CD8-positive, alpha-beta memory T cell (primary cell): ENCODE measurements around the gene ZG16B. TPM values are rescaled to one million over a fixed set of nuclear protein-coding genes. Genes with fewer than 3 reads are reported as not detected.

ENCODE experiments used
- CTCF ChIA-PET: fragments of 350-600 bp; sonication (Branson Sonifier 250); formaldehyde crosslinking; loops from one replicate; lab custom pipeline; 2021; ENCODE audit warnings: antibody characterized with exemption; lab: Charles Lee
- POLR2A ChIA-PET: fragments of 350-600 bp; sonication (Branson Sonifier 250); formaldehyde crosslinking; loops from one replicate; lab custom pipeline; 2021; ENCODE audit warnings: antibody characterized with exemption; lab: Charles Lee
- DNase-seq, 5 donors: peaks; one replicate each; pipeline versions ENCODE4 v3.0.0 to v3.0.0-alpha.2; 2020 to 2022; ENCODE audit warnings: mixed read lengths in 1 of 5
- H3K27ac ChIP-seq: one replicate; pipeline ENCODE4 v1.7.0; 2013; ENCODE audit warnings: low read depth, mild to moderate bottlenecking, low read length, moderate library complexity
- H3K27me3 ChIP-seq: 2 replicates; pipeline ENCODE4 v1.7.0; 2013; ENCODE audit warnings: low read length, mild to moderate bottlenecking; ENCODE audit not compliant: insufficient read depth, poor library complexity, severe bottlenecking
- H3K36me3 ChIP-seq: 2 replicates; pipeline ENCODE4 v1.7.0; 2013; ENCODE audit warnings: mild to moderate bottlenecking, low read length, moderate library complexity; ENCODE audit not compliant: insufficient read depth
- H3K4me1 ChIP-seq: 2 replicates; pipeline ENCODE4 v1.7.0; 2013; ENCODE audit warnings: mild to moderate bottlenecking, low read length, moderate library complexity; ENCODE audit not compliant: insufficient read depth
- H3K4me3 ChIP-seq: 2 replicates; pipeline ENCODE4 v1.7.0; 2013; ENCODE audit warnings: mild to moderate bottlenecking, low read length
- H3K9me3 ChIP-seq: 2 replicates; pipeline ENCODE4 v1.7.0; 2013; ENCODE audit warnings: mild to moderate bottlenecking, low read length
- H3K27ac Mint-ChIP-seq, 8 donors: one replicate each; pipeline ENCODE4 v1.8.0; 2020 to 2021; ENCODE audit warnings: mixed read lengths in 8 of 8, mild to moderate bottlenecking in 6 of 8, inconsistent platforms in 3 of 8, moderate library complexity in 3 of 8
- H3K27me3 Mint-ChIP-seq, 2 donors: one replicate each; pipeline ENCODE4 v1.8.0; 2020 to 2021; ENCODE audit warnings: mixed read lengths in 2 of 2, mild to moderate bottlenecking in 1 of 2, moderate library complexity in 1 of 2
- H3K36me3 Mint-ChIP-seq, 3 donors: one replicate each; pipeline ENCODE4 v1.8.0; 2020 to 2021; ENCODE audit warnings: mixed read lengths in 3 of 3, inconsistent platforms in 1 of 3, mild to moderate bottlenecking in 1 of 3
- H3K4me1 Mint-ChIP-seq, 3 donors: one replicate each; pipeline ENCODE4 v1.8.0; 2020 to 2021; ENCODE audit warnings: mixed read lengths in 3 of 3, inconsistent platforms in 1 of 3, mild to moderate bottlenecking in 1 of 3
- H3K4me3 Mint-ChIP-seq, 7 donors: one replicate each; pipeline ENCODE4 v1.8.0; 2020 to 2021; ENCODE audit warnings: mixed read lengths in 7 of 7, mild to moderate bottlenecking in 6 of 7, moderate library complexity in 4 of 7, inconsistent platforms in 2 of 7
- H3K9me3 Mint-ChIP-seq, 5 donors: one replicate each; pipeline ENCODE4 v1.8.0; 2020 to 2022; ENCODE audit warnings: mixed read lengths in 5 of 5, mild to moderate bottlenecking in 3 of 5, moderate library complexity in 2 of 5, inconsistent platforms in 1 of 5
- polyA plus RNA-seq: library from polyadenylated mRNA; unstranded; fragments of 300-500 nt; fragmentation: Illumina TruSeq; gene quantifications from one replicate; pipeline ENCODE4 v1.2.3, GENCODE V29; 2021
- total RNA-seq, 2 experiments: library from RNA; stranded (reverse); gene quantifications; one replicate each; pipeline ENCODE4 v1.2.3, GENCODE V29; 2021

The ZG16B gene
- total and polyA plus RNA-seq, 3 experiments from 2014 or later = 0.29 to 0.74 TPM; not detected in 1

- Histone ChIP-seq H3K4me1 (peaks cover 16% of the 10 kb centered on the region), H3K27ac (no peak overlapping the region), H3K36me3 (no peaks in the 10 kb centered on the region), H3K4me3 (no peak overlapping the region), H3K27me3 (no peaks in the 10 kb centered on the region), H3K9me3 (no peaks in the 10 kb centered on the region)
- Mint-ChIP-seq H3K27me3 (peaks cover 5 to 8% of the 10 kb centered on the region in 2 donors), H3K36me3 (peaks cover 0 to 13% (median 9%) of the 10 kb centered on the region in 3 donors), H3K9me3 (peaks cover 4 to 10% (median 7%) of the 10 kb centered on the region in 5 donors), H3K4me3 (no peak overlapping the region), H3K27ac (peak overlapping the region in 3 of 8 donors; percentile 17 to 51 (median 24)), H3K4me1 (peaks cover 4 to 12% (median 5%) of the 10 kb centered on the region in 3 donors)
- ChIA-PET CTCF (interaction anchor here (1.7 kb wide), 1 partner anchor 12 kb away, joined by 11 read pairs; no protein-coding TSS in a partner anchor), POLR2A (no interaction called here)
- DNase-seq = no peak
Observed at GRCh38 chr16:2855536-2855935, 25.4 kb downstream of the ZG16B start.

DNA sequence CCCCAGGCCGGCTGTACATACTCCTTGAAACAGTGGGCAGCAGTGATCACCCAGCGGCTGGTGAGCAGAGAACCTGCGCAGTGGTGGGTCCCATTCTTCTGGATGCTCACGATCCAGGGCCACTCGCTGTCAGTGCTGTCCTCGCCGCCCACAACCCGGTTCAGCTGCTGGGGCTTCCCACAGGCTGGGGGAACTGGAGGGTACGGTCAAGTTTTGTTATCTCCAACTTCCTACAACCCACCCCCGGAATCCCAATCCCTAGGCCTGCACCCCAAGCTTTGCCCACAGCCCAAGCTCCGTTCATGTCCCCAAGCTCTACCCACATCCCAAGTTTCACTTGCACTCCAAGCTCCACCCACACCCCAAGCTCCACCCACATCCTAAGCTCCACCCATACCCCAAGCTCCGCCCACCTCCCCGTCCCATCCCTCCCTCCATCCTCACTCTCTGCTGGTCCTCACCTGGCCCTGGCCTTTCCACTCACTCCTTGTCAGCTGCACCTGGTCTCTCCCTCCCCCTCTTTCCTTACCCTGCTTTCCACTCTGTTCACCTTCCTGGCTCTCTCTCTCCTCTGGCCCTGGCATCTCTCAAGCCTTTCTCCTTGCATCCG lies 26.1 kb downstream of the ZG16B start:
- Histone ChIP-seq H3K9me3 (no peaks in the 10 kb centered on the region), H3K36me3 (no peaks in the 10 kb centered on the region), H3K27ac (no peak overlapping the region), H3K4me3 (no peak overlapping the region), H3K27me3 (no peaks in the 10 kb centered on the region), H3K4me1 (peaks cover 16% of the 10 kb centered on the region)
- ChIA-PET CTCF (interaction anchor here (1.7 kb wide), 1 partner anchor 12 kb away, joined by 11 read pairs; no protein-coding TSS in a partner anchor), POLR2A (no interaction called here)
- peaks cover 4 to 12% (median 7%) of the 10 kb centered on the region in 5 donors for H3K9me3 Mint-ChIP-seq
- peaks cover 0 to 13% (median 9%) of the 10 kb centered on the region in 3 donors for H3K36me3 Mint-ChIP-seq
- peak overlapping the region in 6 of 8 donors; percentile 18 to 90 (median 58) for H3K27ac Mint-ChIP-seq
- H3K4me3 Mint-ChIP-seq = peak overlapping the region in 5 of 7 donors; percentile 19 to 64 (median 45)
- peaks cover 4 to 12% (median 5%) of the 10 kb centered on the region in 3 donors for H3K4me1 Mint-ChIP-seq
- DNase-seq = no peak
- H3K27me3 Mint-ChIP-seq = peaks cover 5 to 10% of the 10 kb centered on the region in 2 donors

DNA sequence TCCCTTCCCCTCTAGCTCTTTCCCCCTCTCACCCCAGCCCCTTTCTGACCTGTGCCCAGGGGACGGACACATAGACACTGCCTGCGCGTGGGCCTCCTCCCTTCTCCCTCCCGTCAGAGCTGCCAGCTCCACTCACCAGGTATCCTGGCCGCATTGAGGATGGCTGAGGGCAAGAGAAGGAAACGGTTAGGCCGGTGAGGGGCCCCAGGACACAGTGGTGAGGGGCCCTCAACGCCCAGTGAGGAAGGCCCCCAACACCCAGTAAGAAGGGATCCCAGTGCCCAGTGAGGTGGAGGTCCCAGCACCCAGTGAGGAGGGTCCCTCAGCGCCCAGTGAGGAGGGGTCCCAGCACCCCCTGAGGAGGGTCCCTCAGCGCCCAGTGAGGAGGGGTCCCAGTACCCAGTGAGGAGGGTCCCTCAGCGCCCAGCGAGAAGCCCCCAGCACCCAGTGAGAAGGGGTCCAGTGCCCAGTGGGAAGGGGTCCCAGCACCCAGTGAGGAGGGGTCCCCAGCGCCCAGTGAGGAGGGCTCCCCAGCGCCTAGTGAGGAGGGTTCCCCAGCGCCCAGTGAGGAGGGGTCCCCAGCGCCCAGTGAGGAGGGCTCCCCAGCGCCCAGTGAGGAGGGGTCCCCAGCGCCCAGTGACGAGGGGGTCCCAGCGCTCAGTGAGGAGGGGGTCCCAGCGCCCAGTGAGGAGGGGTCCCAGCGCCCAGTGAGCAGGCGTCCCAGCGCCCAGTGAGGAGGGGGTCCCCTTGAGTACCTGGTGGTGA lies 26.8 kb downstream of the ZG16B start:
- H3K27me3 Mint-ChIP-seq = peaks cover 7 to 15% of the 10 kb centered on the region in 2 donors
- Histone ChIP-seq H3K27ac (no peak overlapping the region), H3K4me3 (no peak overlapping the region), H3K9me3 (no peaks in the 10 kb centered on the region), H3K27me3 (no peaks in the 10 kb centered on the region), H3K4me1 (peaks cover 16% of the 10 kb centered on the region), H3K36me3 (no peaks in the 10 kb centered on the region)
- H3K9me3 Mint-ChIP-seq = peaks cover 4 to 15% (median 7%) of the 10 kb centered on the region in 5 donors
- POLR2A ChIA-PET = no interaction called here
- peaks cover 4 to 12% (median 5%) of the 10 kb centered on the region in 3 donors for H3K4me1 Mint-ChIP-seq
- DNase-seq = no peak
- H3K36me3 Mint-ChIP-seq = peaks cover 0 to 13% (median 9%) of the 10 kb centered on the region in 3 donors
- H3K27ac Mint-ChIP-seq = peak overlapping the region in 5 of 8 donors; percentile 18 to 90 (median 46)
- CTCF ChIA-PET = interaction anchor here (1.7 kb wide), 1 partner anchor 11 kb away, joined by 11 read pairs; no protein-coding TSS in a partner anchor
- H3K4me3 Mint-ChIP-seq = peak overlapping the region in 3 of 7 donors; percentile 19 to 64 (median 47)

DNA sequence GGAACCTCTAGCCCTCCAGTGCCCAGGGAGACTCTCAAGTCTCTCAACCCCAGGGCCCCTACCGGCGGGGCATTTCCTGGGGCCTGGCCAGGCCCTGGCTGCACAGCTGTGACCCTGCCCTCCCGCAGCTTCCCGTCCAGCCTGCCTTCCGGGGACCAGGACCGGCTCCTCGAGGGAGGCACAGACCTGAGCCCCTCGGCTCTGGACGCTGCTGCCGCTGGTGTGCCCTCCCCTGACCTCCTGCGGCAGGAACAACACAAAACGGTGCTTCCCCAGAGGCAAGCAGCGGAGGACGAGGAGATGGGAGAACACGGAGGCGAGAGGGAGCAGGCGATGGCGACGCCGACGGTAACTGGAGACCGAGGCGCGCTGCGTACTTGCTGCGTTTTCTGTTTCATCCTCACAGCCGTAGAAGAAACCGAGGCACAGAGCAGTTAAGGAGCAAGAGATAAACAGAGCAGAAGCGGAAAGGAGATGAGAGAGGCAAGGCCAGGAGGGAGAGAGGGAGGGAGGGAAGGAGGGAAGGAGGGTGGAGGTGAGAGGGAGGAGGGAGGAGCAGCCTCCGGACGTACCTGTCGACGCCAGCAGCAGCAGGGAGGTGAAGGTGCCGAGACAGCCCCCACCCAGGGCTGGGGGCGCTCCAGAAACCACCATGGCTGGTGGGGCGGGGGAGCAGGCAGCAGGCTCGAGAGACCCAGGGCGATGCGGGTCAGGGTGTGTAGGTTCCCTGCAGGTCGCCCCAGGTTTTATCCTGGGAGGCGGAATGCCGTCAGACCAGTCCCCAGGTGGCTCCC lies 27.5 kb downstream of the ZG16B start, which contains the start of gene PRSS22:
PRSS22 (minus strand) TSS at position 720 of the 794 bp plus-strand sequence; CDS start at position 654, 66 bp downstream.
- H3K36me3 Mint-ChIP-seq = peaks cover 0 to 13% (median 9%) of the 10 kb centered on the region in 3 donors
- H3K27me3 ChIP-seq = no peaks in the 10 kb centered on the region
- CTCF ChIA-PET = interaction anchor here (1.7 kb wide), 1 partner anchor 10 kb away, joined by 11 read pairs; no protein-coding TSS in a partner anchor
- H3K27ac ChIP-seq = no peak within 1 kb of the TSS
- peak within 1 kb of the TSS; percentile 72 to 97 (median 89) for H3K4me3 Mint-ChIP-seq
- H3K27ac Mint-ChIP-seq = peak within 1 kb of the TSS in 7 of 8 donors; percentile 49 to 96 (median 92)
- H3K9me3 ChIP-seq = no peaks in the 10 kb centered on the region
- POLR2A ChIA-PET = no interaction called here
- DNase-seq = peak in 1 of 5 donors; percentile 20
- no peaks in the 10 kb centered on the region for H3K36me3 ChIP-seq
- H3K9me3 Mint-ChIP-seq = peaks cover 4 to 15% (median 7%) of the 10 kb centered on the region in 5 donors
- peaks cover 4 to 12% (median 5%) of the 10 kb centered on the region in 3 donors for H3K4me1 Mint-ChIP-seq
- H3K27me3 Mint-ChIP-seq = peaks cover 7 to 15% of the 10 kb centered on the region in 2 donors
- H3K4me1 ChIP-seq = peaks cover 16% of the 10 kb centered on the region
- peak within 1 kb of the TSS; percentile 26 for H3K4me3 ChIP-seq

GRCh38 chr16:2858245-2859025 lies 28.3 kb downstream of the ZG16B start:
- Mint-ChIP-seq H3K4me1 (peaks cover 4 to 12% (median 5%) of the 10 kb centered on the region in 3 donors), H3K9me3 (peaks cover 4 to 15% (median 7%) of the 10 kb centered on the region in 5 donors), H3K36me3 (peaks cover 0 to 13% (median 9%) of the 10 kb centered on the region in 3 donors), H3K4me3 (peak overlapping the region in 6 of 7 donors; percentile 4 to 89 (median 51)), H3K27me3 (peaks cover 7 to 15% of the 10 kb centered on the region in 2 donors), H3K27ac (peak overlapping the region in 1 of 8 donors; percentile 36)
- Histone ChIP-seq H3K9me3 (no peaks in the 10 kb centered on the region), H3K27ac (no peak overlapping the region), H3K4me3 (peak overlapping the region; percentile 26), H3K4me1 (peaks cover 16% of the 10 kb centered on the region), H3K27me3 (no peaks in the 10 kb centered on the region), H3K36me3 (no peaks in the 10 kb centered on the region)
- DNase-seq = no peak
- POLR2A ChIA-PET = interaction anchor here (0.6 kb wide), 1 partner anchor 58 kb away, joined by 4 read pairs; no protein-coding TSS in a partner anchor
- CTCF ChIA-PET = no interaction called here

GRCh38 chr16:2859686-2860265 lies 29.7 kb downstream of the ZG16B start:
- no peaks in the 10 kb centered on the region for H3K36me3 ChIP-seq
- Mint-ChIP-seq H3K9me3 (peaks cover 0 to 6% (median under 1%) of the 10 kb centered on the region in 5 donors), H3K36me3 (peaks cover 0 to 4% (median 2%) of the 10 kb centered on the region in 3 donors), H3K4me1 (peaks cover 4 to 12% (median 5%) of the 10 kb centered on the region in 3 donors), H3K27me3 (peaks cover 7 to 15% of the 10 kb centered on the region in 2 donors), H3K4me3 (no peak overlapping the region), H3K27ac (no peak overlapping the region)
- ChIA-PET CTCF (no interaction called here), POLR2A (no interaction called here)
- no peaks in the 10 kb centered on the region for H3K27me3 ChIP-seq
- no peak overlapping the region for H3K4me3 ChIP-seq
- H3K27ac ChIP-seq = no peak overlapping the region
- peaks cover 16% of the 10 kb centered on the region for H3K4me1 ChIP-seq
- DNase-seq = no peak
- no peaks in the 10 kb centered on the region for H3K9me3 ChIP-seq
